Fibroblast of villous mesenchyme (primary cell): ENCODE results near the gene PNPLA8. TPM values are rescaled to one million over a fixed set of nuclear protein-coding genes. Genes with fewer than 3 reads are reported as not detected.

Source experiments
- DNase-seq: peaks from one replicate; pipeline ENCODE4 v3.0.0-alpha.2; 2010; ENCODE audit warnings: low read depth
- H3K4me3 ChIP-seq: 2 replicates; pipeline ENCODE4 v1.5.1; 2011; ENCODE audit warnings: low read depth, mild to moderate bottlenecking, low read length
- total RNA-seq: library from RNA; depleted of rRNA; stranded (reverse); fragments of >200 nt; gene quantifications from 2 replicates; pipeline ENCODE4 v1.2.3, GENCODE V29; 2012
- TF ChIP-seq, protein P1 (sequence below): IDR thresholded peaks from 2 replicates; pipeline ENCODE4 v1.5.1; 2012; ENCODE audit warnings: low read depth, mild to moderate bottlenecking, low read length; ENCODE audit not compliant: insufficient read depth

Gene PNPLA8
- total RNA-seq, 1 donor: 34.1 TPM

DNA sequence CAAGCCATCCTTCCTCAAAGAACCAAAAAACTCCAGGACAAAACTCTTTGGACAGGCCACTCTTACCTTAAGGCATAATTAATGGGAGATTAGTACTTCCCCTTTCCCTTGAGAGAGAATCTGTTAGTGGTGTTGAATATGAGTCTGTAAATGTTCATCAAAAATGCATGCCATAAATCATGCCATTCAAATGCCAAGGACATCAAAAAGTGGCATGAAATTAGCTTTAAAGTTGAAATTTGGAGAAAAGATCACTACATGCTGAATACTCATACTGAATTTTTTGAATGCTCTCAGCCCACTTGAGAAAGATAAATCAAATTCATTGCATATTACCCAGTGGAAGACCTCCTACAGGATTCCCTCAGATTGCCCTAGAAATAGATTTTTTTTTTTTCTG lies 76.4 kb downstream of the PNPLA8 start:
- DNase-seq: no peak
- TF ChIP-seq, protein P1, sequence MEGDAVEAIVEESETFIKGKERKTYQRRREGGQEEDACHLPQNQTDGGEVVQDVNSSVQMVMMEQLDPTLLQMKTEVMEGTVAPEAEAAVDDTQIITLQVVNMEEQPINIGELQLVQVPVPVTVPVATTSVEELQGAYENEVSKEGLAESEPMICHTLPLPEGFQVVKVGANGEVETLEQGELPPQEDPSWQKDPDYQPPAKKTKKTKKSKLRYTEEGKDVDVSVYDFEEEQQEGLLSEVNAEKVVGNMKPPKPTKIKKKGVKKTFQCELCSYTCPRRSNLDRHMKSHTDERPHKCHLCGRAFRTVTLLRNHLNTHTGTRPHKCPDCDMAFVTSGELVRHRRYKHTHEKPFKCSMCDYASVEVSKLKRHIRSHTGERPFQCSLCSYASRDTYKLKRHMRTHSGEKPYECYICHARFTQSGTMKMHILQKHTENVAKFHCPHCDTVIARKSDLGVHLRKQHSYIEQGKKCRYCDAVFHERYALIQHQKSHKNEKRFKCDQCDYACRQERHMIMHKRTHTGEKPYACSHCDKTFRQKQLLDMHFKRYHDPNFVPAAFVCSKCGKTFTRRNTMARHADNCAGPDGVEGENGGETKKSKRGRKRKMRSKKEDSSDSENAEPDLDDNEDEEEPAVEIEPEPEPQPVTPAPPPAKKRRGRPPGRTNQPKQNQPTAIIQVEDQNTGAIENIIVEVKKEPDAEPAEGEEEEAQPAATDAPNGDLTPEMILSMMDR: no peak

DNA sequence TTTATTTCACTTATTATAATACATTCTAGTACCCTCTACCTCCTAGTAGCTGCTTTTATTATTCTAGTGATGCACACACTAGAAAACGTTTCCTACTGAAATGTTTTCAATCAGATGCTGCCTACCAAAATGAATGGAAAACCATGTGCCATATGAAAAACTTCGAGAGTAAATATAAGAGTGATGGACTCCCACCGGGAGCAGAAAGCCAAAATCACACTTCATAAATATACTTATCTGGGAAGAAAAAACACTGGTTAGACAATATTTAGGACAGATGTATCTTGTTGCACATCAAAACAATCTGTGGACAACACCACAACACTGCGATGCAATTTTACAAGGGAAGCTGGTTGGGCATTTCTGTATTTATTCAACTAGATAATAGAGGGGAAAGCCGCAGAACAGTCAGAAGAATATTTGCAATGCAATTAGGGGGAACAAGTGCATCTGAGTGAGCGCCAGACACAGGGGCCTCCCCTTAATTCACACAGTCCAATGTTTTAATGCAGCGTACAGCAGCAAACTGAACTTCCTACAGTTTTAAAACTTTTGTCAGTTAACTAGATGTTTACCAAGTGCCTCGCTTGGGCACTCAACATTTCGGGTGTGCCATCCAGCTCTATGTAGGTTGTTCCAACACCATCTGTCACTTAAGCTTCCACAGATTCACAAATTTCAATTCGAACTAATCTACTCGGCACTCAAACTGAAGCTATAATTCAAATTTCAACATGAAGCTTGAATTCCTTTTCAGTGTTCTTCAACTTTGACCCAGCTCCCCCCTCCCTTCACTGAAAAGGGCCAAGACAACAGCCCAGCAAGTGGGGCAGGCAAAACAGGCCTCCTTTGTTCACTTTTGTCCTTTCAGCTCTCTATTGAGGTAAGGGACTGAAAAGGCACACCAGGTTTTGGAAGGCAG lies 77.1 kb downstream of the PNPLA8 start:
- DNase-seq: no peak
- TF ChIP-seq, protein P1: no peak
- H3K4me3 ChIP-seq: no peak overlapping the region

More for the DNA sequence above, 76.4 kb downstream of the PNPLA8 start:
- H3K4me3 ChIP-seq: no peak overlapping the region

DNA sequence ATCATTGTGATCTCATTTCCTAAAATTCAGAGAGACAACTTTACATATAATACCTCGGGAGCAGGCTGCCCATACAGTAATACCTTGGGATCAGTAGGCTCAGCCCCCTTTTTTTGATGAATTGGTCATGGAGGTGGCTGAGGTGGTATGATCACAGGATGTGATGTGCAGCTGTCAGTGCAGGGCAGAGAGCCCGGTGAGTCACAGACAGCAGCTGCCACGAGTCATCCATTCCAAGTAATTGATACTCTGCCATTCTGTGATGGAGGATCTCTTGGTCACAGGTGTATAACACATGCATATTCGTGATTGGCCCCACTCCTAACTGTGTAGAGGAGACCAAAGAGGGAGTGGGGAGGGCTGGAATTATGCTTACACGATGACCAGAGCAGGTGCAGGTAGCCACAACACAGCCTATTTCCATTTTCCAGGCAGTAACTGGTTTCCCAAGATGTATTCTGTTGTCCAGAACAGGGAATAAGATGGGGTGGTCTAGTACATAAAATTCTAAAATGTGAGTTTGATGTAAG lies 83.8 kb downstream of the PNPLA8 start:
- TF ChIP-seq, protein P1: no peak
- DNase-seq: no peak
- no peak overlapping the region for H3K4me3 ChIP-seq

DNA sequence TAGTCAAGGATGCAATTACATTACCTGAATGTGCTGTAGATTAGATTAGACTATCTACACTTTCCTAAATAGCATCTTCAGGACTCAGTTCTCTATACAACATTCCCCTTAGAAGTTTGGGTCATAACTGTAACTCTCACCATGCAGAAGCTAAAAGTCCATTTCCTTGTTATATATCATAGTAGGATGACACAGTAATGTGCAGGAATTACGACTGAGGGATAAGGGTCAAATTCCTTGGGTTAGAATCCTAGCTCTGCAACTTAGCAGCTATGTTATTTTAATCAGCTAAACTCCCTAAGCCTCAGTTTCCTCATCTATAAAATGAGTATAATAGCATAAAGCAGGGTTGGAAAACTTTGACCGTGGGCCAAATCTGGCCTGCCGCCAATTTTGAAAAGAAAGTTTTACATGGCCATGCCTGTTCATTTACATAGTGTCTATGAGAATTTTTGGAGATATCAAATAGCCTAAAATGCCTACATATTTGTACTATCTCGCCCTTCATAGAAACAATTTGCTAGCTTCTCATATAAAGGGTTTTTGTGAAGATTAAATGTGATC lies 84.5 kb downstream of the PNPLA8 start:
- DNase-seq: no peak
- TF ChIP-seq, protein P1: no peak
- no peak overlapping the region for H3K4me3 ChIP-seq

DNA sequence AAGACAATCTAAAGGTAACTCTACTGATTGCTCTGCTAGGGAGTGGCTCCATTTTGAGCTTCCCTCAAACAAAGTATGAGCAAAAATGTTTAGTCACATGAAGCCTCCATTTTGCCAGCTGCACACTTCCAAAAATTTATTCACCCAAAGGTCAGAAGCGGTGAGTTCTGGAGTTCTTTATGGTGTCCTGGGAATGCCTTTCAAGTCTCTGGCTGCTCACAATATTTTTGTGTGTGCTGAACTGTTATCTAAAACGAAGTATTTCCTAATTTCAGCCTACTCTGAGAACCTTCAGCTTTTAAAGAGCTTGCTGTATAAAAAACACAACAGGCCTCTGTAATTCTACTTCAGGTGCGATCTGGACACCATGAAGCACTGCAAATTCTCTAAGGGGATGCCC lies 85.3 kb downstream of the PNPLA8 start:
- no peak for DNase-seq
- H3K4me3 ChIP-seq: no peak overlapping the region
- TF ChIP-seq, protein P1: no peak

DNA sequence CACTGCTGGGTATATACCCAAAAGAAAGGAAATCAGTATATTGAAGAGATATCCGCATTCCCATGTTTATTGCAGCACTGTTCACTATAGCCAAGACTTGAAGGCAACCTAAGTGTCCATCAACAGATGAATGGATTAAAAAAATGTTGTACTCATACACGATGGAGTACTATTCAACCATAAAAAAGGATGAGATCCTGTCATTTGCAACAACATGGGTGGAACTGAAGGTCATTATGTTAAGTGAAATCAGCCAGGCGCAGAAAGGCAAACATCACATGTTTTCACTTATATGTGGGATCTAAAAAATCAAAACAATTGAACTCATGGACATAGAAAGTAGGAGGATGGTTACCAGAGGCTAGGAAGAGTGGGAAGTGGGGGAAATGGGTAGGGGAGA lies 89.0 kb downstream of the PNPLA8 start:
- DNase-seq: no peak
- no peak overlapping the region for H3K4me3 ChIP-seq
- TF ChIP-seq, protein P1: no peak
